UCSD-AML1 (cell line): ENCODE data around the gene TUBA4A.
"Not testable (repeated sequence)": the region's sequence is repeated elsewhere in the genome, so short reads cannot be mapped to it uniquely, and the experiment has no call there.

Experiments
- DNase-seq: peaks from one replicate; lab custom pipeline; 2025; ENCODE audit not compliant: unreplicated experiment; lab: John Stamatoyannopoulos, UW

Gene TUBA4A

DNA sequence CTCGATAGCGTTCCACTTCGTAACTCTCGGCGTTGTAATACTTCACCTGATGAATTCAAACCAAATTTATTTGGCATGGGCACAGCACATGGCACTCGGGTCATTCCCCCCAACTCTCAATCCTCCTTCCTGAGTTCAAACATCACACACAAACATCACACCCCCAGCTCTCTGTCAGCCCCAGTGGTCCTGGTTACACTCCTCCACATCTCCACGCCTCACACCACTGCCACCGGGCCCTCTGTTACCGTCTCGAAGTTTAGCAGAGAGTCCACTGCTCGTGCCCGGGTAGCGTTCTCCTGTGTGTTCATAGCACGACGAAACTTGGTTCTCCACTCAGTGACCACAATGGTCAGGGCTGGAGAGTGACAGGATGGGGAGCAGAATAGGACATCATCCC, 39.6 kb downstream of the TUBA4A start:
- no peak for DNase-seq

DNA sequence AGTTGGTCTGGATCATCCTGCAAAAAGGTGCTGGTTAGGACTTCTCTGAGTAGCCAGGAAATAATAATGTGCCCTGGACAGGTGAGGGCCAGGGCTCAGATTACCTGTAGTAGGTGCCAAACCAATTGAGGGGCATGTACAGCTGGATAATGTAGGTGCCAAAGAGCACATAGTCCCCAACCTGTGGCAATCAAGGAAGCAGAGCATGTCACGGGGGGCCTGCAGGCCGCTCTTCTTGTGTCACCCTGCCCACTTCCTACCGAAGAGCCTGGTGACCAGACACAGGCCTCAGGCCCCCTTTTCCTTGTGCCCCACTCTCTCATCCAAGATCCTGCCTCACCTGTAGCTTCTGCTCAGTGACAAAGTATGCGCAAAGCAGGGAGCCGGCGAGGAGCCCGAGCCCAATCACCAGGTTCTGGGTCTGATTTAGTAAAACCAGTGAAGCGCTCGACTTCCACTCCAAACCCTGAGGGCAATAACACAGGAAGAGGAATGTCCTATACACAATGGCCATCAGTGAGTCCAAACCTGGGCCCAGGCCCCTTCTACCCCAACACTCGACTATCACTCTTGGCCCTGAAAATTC, 40.1 kb downstream of the TUBA4A start:
- DNase-seq: no peak

DNA sequence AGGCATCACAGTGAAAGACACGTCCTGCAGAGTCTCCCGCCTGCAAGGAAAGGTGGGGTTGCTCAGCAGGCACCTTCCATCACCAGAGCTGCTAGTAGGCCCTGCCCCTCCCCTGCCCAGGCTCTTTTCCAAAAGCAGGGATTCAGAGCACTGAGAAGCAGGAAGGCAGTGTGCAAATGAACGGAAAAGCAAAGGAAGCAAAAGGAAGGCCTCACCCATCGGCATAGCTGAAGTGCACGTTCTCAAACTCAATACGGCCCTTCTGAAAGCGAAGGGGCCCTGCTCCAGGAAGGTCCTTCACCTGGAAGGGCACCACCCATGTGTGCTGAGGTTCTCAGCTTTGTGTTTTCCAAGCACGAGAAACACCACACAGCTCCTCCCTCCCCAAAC, 40.7 kb downstream of the TUBA4A start:
- no peak for DNase-seq

DNA sequence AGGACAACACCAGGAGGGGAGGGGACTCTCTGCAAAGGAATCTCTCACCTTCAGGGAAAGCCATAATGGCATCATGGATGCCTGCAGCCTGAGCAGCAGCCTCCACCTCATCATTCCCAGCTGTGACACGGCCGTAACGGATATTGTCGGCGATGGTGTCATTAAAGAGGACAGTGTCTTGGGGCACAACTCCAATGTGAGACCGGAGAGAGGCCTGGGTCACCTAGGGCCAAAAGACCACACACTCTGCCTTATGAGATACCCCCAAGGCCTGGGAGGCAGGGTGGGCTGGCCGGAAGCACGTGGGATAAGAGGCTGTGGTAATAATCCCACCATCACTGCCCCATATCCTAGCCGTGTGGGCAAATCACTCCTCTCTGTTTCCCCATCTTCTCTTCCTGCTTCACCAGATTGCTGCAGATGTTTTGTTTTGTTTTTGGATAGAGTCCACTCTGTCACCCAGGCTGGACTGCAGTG, 42.8 kb downstream of the TUBA4A start:
- DNase-seq: no peak

DNA sequence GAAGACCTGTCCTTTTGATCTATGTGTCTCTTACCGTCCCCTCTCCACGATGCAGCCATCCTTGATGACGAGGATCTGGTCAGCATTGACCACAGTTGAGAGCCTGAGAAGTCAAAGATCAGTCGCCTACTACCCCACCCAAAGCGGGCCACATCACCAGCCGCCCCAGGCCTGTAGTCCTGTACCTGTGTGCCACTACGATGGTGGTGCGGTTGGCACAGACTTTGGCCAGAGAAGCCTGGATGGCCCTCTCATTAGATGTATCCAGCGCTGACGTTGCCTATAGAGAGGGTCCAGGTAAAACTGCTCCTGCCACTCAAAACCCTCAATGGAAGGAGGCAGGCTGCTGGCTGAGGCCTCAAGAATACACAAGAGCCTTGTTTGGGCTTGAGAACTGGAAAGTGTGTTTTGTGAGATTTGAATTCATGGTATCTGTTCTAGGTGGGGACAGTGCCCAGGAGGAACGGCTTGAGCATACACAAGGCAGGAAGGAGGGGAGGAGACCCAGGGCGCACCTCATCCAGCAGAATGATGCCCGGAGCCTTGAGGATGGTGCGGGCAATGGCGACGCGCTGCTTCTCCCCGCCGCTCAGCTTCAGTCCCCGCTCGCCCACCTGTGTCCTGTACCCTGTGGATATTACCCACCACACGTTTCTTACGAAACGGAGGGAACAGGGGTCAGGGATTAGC, 43.4 kb downstream of the TUBA4A start:
- no peak for DNase-seq

DNA sequence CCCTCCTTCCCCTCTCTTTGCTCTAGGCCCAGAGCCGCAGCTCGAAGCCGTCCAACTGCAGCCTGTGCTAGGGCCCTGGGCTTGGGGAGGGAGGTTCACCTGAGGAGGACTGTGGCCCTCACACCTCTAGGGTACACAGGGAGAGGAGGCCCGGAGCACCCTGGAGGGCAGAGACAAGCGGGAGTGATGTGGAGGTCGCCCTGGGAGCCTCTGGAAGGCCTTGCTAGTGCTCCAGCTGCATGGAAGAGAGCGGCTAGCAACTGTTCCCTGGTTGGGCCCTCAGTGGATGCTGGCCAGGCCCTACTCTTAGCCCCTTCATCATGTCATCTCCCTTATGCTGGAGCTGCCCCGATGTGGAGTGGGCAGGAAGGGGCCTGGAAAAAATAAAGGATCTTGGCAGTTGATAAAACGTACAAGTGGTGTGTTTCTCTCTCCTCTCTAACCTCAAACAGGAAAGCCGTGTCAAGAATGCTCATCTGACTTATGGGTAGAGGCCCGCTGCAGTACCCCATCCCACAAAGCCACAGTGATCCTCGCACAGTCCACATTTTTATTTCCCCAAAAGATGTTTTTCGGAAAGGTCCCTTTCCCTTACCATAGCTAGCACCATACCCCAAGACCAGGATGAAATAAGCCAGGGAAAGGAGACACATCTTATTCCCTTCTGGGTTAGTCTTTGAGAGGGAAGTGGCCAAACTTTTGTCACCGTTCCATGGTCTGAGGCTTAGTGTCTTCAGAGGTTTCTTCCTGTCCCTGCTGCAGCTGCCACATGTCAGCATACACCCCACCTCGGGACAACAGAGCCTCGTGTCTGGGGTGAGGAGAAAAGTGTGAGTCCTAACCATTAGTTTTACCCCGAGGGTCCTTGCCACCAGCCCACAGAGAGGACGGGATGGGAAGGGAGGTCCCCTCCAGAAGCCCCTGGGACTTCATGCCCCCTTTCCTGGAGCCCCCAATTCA, 44.2 kb downstream of the TUBA4A start:
- peak; percentile 50 for DNase-seq

DNA sequence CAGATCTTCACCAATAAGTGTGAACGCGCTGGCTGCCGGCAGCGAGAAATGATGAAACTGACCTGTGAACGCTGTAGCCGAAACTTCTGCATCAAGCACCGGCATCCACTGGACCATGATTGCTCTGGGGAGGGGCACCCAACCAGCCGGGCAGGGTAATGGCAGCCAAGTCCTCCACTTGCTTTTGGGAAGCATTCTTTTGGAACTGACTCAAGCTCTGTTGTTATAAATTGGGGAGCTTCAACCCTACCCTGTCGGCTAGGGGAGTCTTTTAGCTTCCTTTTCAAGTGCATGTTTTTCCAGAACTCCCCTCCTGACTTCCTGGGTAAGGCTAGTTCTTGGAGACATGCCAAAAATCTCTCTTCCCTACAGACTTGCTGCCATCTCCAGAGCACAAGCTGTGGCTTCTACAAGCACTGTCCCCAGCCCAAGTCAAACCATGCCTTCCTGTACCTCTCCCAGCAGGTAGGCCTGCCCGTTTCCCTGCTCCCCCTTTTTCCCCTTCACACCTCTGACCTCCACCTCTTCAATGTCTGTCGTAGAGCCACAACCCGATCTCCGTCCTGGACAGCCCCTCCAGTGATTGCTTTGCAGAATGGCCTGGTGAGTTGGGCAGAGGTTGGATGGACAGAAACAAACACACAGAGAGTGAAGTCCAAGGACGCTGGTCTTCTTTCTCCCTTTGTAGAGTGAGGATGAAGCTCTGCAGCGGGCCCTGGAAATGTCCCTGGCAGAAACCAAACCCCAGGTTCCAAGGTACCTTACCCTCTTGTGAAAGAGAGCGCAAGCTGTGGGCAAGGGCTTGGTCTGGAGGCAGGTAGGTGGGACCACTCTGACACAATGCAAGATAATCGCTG, 45.6 kb downstream of the TUBA4A start:
- no peak for DNase-seq

DNA sequence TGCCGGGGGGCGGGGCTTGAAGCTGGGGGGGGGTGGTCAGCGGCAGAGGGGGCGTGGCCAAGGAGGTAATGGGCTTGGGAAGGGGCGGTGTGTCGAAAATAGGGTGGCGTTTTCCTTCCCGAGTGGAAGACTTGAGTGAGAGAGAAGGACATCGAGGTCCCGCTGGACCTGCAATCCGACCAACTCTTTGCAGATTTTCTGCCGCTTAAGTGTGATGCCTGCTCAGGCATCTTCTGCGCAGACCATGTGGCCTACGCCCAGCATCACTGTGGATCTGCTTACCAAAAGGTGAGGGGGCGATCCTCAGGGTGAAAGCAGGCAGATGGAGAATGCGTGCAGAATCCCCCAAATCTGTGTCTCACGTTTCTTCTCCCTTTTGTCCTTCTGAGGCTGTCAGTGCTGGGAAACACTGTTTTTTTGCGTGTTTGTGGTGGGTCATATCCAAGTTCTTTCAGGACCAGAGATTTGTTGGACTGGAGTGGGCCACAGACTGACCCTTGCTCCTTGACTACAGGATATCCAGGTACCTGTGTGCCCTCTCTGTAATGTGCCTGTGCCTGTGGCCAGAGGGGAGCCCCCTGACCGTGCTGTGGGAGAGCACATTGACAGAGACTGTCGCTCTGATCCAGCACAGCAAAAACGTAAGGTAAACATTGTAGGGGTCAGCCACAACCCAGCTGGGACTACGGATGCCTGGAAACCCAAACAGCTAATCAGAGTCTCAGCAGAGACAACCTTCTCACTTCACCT, 46.4 kb downstream of the TUBA4A start:
- no peak for DNase-seq

DNA sequence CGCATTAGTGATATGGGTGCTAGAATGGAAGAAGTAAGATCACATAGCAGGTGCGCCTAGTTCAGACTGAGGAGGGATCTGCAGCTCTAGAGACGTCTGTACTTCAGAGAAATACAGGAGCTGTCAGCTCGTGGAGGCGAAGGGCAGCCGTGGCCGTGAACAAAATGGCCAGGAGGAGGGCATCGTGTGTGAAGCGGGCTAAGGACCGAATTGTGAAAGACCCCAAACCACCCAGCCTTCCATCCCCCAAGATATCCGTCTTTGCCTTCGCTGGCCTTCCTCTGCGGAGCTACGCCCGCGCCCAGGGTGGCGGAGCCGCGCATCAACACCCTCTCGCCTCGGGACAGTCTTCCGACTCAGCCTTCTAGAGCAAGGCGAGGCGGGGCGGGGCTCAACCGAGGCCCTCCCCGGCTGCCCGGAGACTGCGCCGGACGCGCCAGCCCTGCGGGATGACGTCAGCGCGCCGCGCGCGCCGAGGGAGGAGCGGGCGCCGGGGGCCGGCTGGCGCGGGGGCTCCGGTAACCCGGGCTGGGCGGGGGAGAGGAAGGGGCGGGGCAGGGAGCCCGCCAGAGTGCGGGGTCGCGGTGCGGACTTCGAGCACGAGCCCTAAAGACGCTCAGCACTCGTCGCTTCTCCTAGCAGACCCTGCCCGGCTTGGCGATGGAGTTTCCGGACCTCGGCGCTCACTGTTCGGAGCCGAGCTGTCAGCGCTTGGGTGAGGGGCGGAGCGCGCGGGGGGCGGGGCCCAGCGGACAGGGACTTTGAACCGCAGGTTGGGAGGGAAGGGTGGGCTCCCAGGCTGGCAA, 47.2 kb downstream of the TUBA4A start, which contains the start of gene ZFAND2B:
TSS of gene ZFAND2B (plus strand) at position 455 of the 806 bp plus-strand sequence. CDS start at position 661, 206 bp downstream.
- peak; percentile 96 for DNase-seq

DNA sequence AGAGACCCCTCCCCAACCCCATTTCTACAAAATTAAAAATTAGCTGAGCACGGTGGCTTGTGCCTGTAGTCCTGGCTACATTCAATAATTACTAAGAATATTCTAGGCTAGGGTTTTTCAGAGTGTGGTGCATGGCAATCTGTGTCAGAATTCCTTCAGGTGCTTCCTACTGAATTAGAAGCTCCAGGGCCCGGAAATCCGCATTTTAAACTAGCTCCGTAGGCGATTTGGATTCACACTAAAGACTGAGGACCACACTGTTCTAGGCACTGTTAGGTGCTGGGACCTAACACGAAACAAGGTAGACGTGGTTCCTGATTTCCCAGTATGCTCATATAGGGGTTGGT, 47.8 kb downstream of the TUBA4A start:
- no peak for DNase-seq

DNA sequence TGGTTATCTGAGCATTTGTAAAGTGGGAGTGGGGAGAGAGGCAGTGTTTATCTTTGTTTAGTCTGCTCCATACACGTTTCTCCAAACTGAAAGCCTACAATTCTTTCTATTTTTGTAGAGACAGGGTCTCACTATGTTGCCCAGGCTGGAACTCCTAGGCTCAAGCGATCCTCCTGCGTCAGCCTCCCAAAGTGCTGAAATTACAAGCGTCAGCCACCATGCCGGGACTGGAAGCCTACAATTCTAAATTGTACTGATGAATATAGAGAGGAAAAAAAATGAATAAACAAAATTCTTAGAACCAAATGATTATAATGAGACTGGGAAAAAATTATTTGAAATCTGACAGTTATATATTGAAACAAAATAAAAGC, 48.6 kb downstream of the TUBA4A start:
- DNase-seq: no peak

DNA sequence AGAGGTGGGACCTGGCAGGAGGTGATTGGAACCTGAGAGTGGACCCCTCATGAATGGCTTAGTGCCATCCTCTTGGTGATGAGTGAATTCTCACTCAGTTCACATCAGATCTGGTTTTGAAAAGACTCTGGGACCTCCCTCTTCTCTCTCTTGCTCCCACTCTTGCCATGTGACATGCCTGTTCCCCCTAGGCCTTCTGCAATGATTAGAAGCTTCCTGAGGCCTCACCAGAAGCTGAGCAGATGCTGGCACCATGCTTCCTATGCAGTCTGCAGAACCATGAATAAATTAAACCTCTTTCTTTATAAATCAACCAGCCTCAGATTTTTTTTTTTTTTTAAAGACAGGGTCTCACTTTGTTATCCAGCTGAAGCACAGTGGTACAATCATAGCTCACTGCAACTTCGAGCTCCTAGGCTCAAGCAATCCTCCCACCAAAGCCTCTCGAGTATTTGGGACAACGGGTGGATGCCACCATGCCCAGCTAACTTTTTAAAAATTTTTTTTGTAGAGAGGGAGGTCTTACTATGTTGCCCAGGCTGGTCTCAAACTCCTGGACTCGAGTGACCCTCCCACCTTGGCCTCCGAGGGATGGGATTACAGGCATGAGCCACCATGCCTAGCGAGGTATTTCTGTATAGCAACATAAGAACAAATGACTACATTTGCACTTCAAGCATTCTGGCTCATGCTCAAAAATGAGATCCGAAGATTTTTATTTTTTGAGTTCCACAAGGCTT, 49.1 kb downstream of the TUBA4A start:
- no peak for DNase-seq

DNA sequence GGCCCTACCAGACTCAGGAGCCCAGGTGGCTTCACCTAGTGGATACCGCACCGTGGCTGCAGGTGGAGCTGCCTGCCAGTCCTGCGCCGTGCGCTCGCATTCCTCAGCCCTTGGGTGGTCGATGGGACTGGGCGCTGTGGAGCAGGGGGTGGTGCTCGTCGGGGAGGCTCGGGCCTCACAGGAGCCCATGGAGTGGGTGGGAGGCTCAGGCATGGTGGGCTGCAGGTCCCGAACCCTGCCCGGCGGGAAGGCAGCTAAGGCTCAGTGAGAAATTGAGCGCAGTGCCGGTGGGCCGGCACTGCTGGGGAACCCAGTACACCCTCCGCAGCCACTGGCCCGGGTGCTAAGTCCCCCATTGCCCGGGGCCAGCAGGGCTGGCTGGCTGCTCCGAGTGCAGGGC, 52.4 kb downstream of the TUBA4A start:
- DNase-seq: not testable (repeated sequence)

DNA sequence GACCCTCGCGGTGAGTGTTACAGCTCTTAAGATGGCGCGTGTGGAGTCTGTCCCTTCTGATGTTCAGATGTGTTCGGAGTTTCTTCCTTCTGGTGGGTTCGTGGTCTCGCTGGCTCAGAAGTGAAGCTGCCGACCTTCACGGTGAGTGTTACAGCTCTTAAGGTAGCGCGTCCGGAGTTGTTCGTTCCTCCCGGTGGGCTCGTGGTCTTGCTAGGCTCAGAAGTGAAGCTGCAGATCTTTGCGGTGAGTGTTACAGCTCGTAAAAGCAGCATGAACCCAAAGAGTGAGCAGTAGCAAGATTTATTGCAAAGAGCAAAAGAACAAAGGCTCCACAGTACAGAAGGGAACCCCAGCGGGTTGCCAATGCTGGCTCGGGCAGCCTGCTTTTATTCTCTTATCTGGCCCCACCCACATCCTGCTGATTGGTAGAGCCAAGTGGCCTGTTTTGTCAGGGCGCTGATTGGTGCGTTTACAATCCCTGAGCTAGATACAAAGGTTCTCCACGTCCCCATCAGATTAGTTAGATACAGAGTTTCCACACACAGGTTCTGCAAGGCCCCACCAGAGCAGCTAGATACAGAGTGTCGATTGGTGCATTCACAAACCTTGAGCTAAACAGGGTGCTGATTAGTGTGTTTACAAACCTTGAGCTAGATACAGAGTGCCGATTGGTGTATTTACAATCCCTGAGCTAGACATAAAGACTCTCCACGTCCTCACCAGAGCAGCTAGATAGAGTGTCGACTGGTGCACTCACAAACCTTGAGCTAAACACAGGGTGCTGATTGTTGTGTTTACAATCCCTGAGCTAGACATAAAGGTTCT, 53.0 kb downstream of the TUBA4A start:
- not testable (repeated sequence) for DNase-seq
